HepG2 (cell line): Measurements from ENCODE around the gene NRN1. TPM values are rescaled to one million over a fixed set of nuclear protein-coding genes. Genes with fewer than 3 reads are reported as not detected.

Source experiments
- ATAC-seq: fragments of 200-7000 bp; cut with Tn5 transposase; 3 replicates; pipeline ENCODE4 v1.9.1; 2020; ENCODE audit warnings: mild to moderate bottlenecking, moderate library complexity
- BruUV-seq: library from RNA; stranded (reverse); fragments of 400-500 nt; replicated peaks from 2 replicates; lab custom pipeline; 2021; lab: Mats Ljungman, UMichigan
- CTCF ChIA-PET: fragments of 300-600 bp; formaldehyde crosslinking; extraction: SDS; loops from one replicate; lab custom pipeline; 2021; ENCODE audit warnings: low total read pairs, inconsistent platforms, low intra/inter-chr PET ratio; lab: Yijun Ruan, JAX
- POLR2A ChIA-PET: fragments of 350-600 bp; sonication (Branson Sonifier 250); formaldehyde crosslinking; loops from one replicate; lab custom pipeline; 2020; ENCODE audit warnings: antibody characterized with exemption, inconsistent platforms; lab: Yijun Ruan, JAX
- DNase-seq: peaks from one replicate; pipeline ENCODE4 v3.0.0-alpha.2; 2015; ENCODE audit warnings: low spot score
- FAIRE-seq: peaks from 3 replicates; lab custom pipeline; 2011; peaks lifted over from hg19 to GRCh38; lab: Jason Lieb, UNC
- H2AFZ ChIP-seq: one replicate; pipeline ENCODE4 v1.6.1; 2011; ENCODE audit warnings: low read length, inconsistent platforms
- H3K27ac ChIP-seq: fragments of 300-600 bp; 3 replicates; pipeline ENCODE4 v1.8.0; 2011; ENCODE audit warnings: mixed run types, mild to moderate bottlenecking, mixed read lengths, low read length, inconsistent platforms; ENCODE audit not compliant: insufficient read depth; ENCODE audit errors: extremely low read length
- H3K27me3 ChIP-seq, 2 experiments: fragments of 200-600 bp in 1 of 2; 2 replicates in 1 of 2; 3 replicates in 1 of 2; pipeline versions ENCODE4 v1.6.0 to v1.8.0; 2011; ENCODE audit warnings: low read length in 2 of 2, mild to moderate bottlenecking in 2 of 2, moderate library complexity in 2 of 2, inconsistent platforms in 1 of 2; ENCODE audit not compliant: insufficient read depth in 2 of 2, control insufficient read depth in 1 of 2
- H3K36me3 ChIP-seq, 2 experiments: fragments of 200-600 bp in 1 of 2; replicated peaks in 1 of 2; 2 replicates in 1 of 2; 3 replicates in 1 of 2; pipeline versions ENCODE4 v1.5.1 to v1.8.0; 2011; ENCODE audit warnings: low read length in 2 of 2, inconsistent platforms in 1 of 2; ENCODE audit not compliant: insufficient read depth in 2 of 2, control insufficient read depth in 1 of 2
- H3K4me1 ChIP-seq: 2 replicates; pipeline ENCODE4 v1.5.1; 2012; ENCODE audit warnings: low read length, inconsistent platforms; ENCODE audit not compliant: insufficient read depth
- H3K4me2 ChIP-seq: 2 replicates; pipeline ENCODE4 v1.6.0; 2011; ENCODE audit warnings: low read depth, low read length, inconsistent platforms
- H3K4me3 ChIP-seq, 3 experiments: fragments of 200-600 bp in 1 of 3; sonication (generic), shearing (Covaris generic) in 1 of 3; replicated peaks in 1 of 3; 2 replicates each; pipeline ENCODE4 v1.5.1; 2011 to 2016; ENCODE audit warnings: low read length in 3 of 3, inconsistent platforms in 2 of 3, low read depth in 2 of 3, mild to moderate bottlenecking in 2 of 3, control low read depth in 1 of 3, mixed read lengths in 1 of 3; ENCODE audit not compliant: insufficient read depth in 1 of 3
- H3K79me2 ChIP-seq: one replicate; pipeline ENCODE4 v1.6.1; 2011; ENCODE audit warnings: low read length, inconsistent platforms; ENCODE audit not compliant: insufficient read depth
- H3K9ac ChIP-seq: 2 replicates; pipeline ENCODE4 v1.6.0; 2011; ENCODE audit warnings: mild to moderate bottlenecking, low read depth, low read length, inconsistent platforms; ENCODE audit not compliant: insufficient read depth
- H3K9me3 ChIP-seq: 2 replicates; pipeline ENCODE4 v1.5.1; 2012; ENCODE audit warnings: mild to moderate bottlenecking, low read length
- H4K20me1 ChIP-seq: 2 replicates; pipeline ENCODE4 v1.6.0; 2011; ENCODE audit warnings: inconsistent platforms, mild to moderate bottlenecking, low read length, moderate library complexity; ENCODE audit not compliant: insufficient read depth
- HOXA7 ChIP-seq: sonication (generic); formaldehyde crosslinking; IDR thresholded peaks from 2 replicates; pipeline ENCODE4 v1.8.1; 2022; ENCODE audit warnings: mild to moderate bottlenecking, missing genetic modification reagents, moderate library complexity
- MXI1 ChIP-seq: IDR thresholded peaks from 3 replicates; pipeline ENCODE4 v1.6.1; 2012; ENCODE audit warnings: low read depth, low read length, inconsistent platforms, borderline replicate concordance
- NFYC ChIP-seq: IDR thresholded peaks from 2 replicates; pipeline ENCODE4 v1.6.1; 2016; ENCODE audit warnings: missing genetic modification reagents, missing compliant biosample characterization
- NR2F2 ChIP-seq: IDR thresholded peaks from 2 replicates; pipeline ENCODE4 v1.6.1; 2012; ENCODE audit warnings: low read depth, inconsistent platforms, borderline replicate concordance
- REL ChIP-seq: sonication (generic); formaldehyde crosslinking; conservative IDR thresholded peaks from 2 replicates; pipeline ENCODE4 v1.8.0; 2022; ENCODE audit warnings: mild to moderate bottlenecking, missing genetic modification reagents, moderate library complexity
- SAP130 ChIP-seq: IDR thresholded peaks from 2 replicates; pipeline ENCODE4 v1.6.1; 2016; ENCODE audit warnings: low read depth
- SIX4 ChIP-seq: sonication (generic); formaldehyde crosslinking; IDR thresholded peaks from 2 replicates; pipeline ENCODE4 v1.4.0; 2020; ENCODE audit warnings: missing genetic modification reagents
- ZNF234 ChIP-seq: sonication (generic); formaldehyde crosslinking; conservative IDR thresholded peaks from 2 replicates; pipeline ENCODE4 v1.5.1; 2020; ENCODE audit warnings: mild to moderate bottlenecking, missing genetic modification reagents
- ZNF530 ChIP-seq: sonication (generic); formaldehyde crosslinking; IDR thresholded peaks from 2 replicates; pipeline ENCODE4 v1.5.0; 2020; ENCODE audit warnings: low read depth, mild to moderate bottlenecking, missing genetic modification reagents
- ZNF724P ChIP-seq: sonication (generic); formaldehyde crosslinking; IDR thresholded peaks from 2 replicates; pipeline ENCODE4 v1.8.0; 2022; ENCODE audit warnings: missing genetic modification reagents, borderline replicate concordance
- WGBS: methylation state at CpG from one replicate; pipeline ENCODE4 v1.1.6; 2017; ENCODE audit warnings: low lambda C conversion rate; 5-methylcytosine and 5-hydroxymethylcytosine counted together
- in situ Hi-C: cut with HindIII; loops from 2 replicates; pipeline ENCODE4 v1.10.0; 2017; ENCODE audit warnings: low pct_unique_long_range_greater_than_20kb; ENCODE audit not compliant: extremely low pct_ligation_motif_present
- intact Hi-C: fragments of 100-400 bp; cut with micrococcal nuclease; formaldehyde crosslinking; loops from one replicate; pipeline ENCODE4 v1.10.0; 2022; ENCODE audit not compliant: unreplicated experiment
- polyA plus RNA-seq, 8 experiments: library from polyadenylated mRNA; depleted of rRNA in 3 of 8; stranded (reverse) in 7 of 8; unstranded in 1 of 8; fragments of >200 nt; fragmentation: Illumina TruSeq in 4 of 8; extraction: Trizol in 4 of 8; gene quantifications; 2 replicates each; pipeline versions ENCODE4 v1.2.1 to v1.2.3, GENCODE V29; 2011 to 2016; ENCODE audit warnings: low read depth in 4 of 8, missing spikeins in 1 of 8, mixed read lengths in 1 of 8; ENCODE audit not compliant: insufficient read depth in 1 of 8
- total RNA-seq, 5 experiments: library from RNA; depleted of rRNA; stranded (reverse); fragments of >200 nt; fragmentation: Illumina TruSeq; extraction: Trizol; gene quantifications; 2 replicates each; pipeline ENCODE4 v1.2.3, GENCODE V29; 2016; ENCODE audit warnings: low read depth in 1 of 5
- TF ChIP-seq, protein P1 (sequence below): sonication (generic); formaldehyde crosslinking; conservative IDR thresholded peaks from 2 replicates; pipeline ENCODE4 v1.8.0; 2022; ENCODE audit warnings: low read depth, missing genetic modification reagents

NRN1 gene
- total and polyA plus RNA-seq, 2 of the 13 experiments (the other 11 are each of a cell fraction or from before 2014, with no cell fraction given) = 0.11 TPM; not detected in 1

DNA sequence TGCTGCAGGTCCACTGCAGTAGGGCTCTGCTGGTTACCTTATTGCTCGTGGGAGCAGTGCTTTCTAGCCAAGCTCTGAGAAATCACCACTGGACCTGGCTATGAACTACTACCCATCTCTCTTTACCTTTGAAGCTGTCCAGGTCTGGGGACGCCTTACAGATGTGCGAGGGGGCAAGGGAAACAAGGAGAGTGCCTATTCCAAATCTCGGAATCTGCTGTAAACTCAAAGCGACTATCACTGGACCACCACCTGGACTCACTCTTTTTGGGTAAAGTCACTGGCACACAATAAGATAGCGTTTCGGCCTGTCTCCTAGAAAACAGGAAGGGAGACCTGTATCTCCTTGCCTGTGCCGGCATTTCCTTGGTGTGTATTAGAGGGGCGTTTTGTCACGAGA lies 5.3 kb downstream of the NRN1 start:
- H3K27me3 ChIP-seq = peaks cover 15 to 93% of the 10 kb centered on the region in 2 experiments
- no peak for FAIRE-seq
- TF ChIP-seq HOXA7 (CRISPR knock-in tag) (no peak), NR2F2 (no peak), ZNF724P (CRISPR knock-in tag) (no peak), REL (CRISPR knock-in tag) (no peak), ZNF530 (CRISPR knock-in tag) (no peak), ZNF234 (no peak), SIX4 (CRISPR knock-in tag) (no peak), NFYC (CRISPR knock-in tag) (no peak), SAP130 (CRISPR knock-in tag) (no peak), MXI1 (no peak)
- TF ChIP-seq, protein P1, sequence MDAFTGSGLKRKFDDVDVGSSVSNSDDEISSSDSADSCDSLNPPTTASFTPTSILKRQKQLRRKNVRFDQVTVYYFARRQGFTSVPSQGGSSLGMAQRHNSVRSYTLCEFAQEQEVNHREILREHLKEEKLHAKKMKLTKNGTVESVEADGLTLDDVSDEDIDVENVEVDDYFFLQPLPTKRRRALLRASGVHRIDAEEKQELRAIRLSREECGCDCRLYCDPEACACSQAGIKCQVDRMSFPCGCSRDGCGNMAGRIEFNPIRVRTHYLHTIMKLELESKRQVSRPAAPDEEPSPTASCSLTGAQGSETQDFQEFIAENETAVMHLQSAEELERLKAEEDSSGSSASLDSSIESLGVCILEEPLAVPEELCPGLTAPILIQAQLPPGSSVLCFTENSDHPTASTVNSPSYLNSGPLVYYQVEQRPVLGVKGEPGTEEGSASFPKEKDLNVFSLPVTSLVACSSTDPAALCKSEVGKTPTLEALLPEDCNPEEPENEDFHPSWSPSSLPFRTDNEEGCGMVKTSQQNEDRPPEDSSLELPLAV (CRISPR knock-in tag) = no peak
- TF ChIP-seq, all 625 proteins: peak for 0
- Histone ChIP-seq H3K4me2 (no peak overlapping the region), H3K27ac (no peak overlapping the region), H3K4me3 (no peak overlapping the region), H3K9ac (no peak overlapping the region), H3K79me2 (no peaks in the 10 kb centered on the region), H3K36me3 (no peaks in the 10 kb centered on the region), H4K20me1 (no peaks in the 10 kb centered on the region), H3K4me1 (peaks cover 8% of the 10 kb centered on the region), H3K9me3 (no peaks in the 10 kb centered on the region), H2AFZ (no peak overlapping the region)
- 3% methylated on average over 10 of the region's 10 CpGs for WGBS
- in situ Hi-C loops (no loop called here), intact Hi-C loops (no loop called here)
- ATAC-seq (no peak), DNase-seq (no peak)
- ChIA-PET CTCF (no interaction called here), POLR2A (no interaction called here)
- BruUV-seq = no TSS peak
